MCF 10A (cell line): Measurements from ENCODE around the gene CGN. TPM values are rescaled to one million over a fixed set of nuclear protein-coding genes. Genes with fewer than 3 reads are reported as not detected.

Experiments used
- BruUV-seq: library from RNA; stranded (reverse); fragments of 400-500 nt; replicated peaks from 2 replicates; lab custom pipeline; 2021; lab: Mats Ljungman, UMichigan
- CTCF ChIA-PET: fragments of 300-600 bp; sonication (Branson Sonifier 250); formaldehyde crosslinking; extraction: SDS; loops from one replicate; lab custom pipeline; 2021; ENCODE audit warnings: antibody characterized with exemption, inconsistent platforms; lab: Yijun Ruan, JAX
- POLR2A ChIA-PET: fragments of 300-600, 350-650 bp; sonication (Branson Sonifier 250); formaldehyde crosslinking; extraction: SDS; loops from one replicate; lab custom pipeline; 2020; ENCODE audit warnings: antibody characterized with exemption, inconsistent platforms; lab: Yijun Ruan, JAX
- DNase-seq: peaks from one replicate; pipeline ENCODE4 v3.0.0-alpha.2; 2018; ENCODE audit not compliant: unreplicated experiment
- H3K27ac Mint-ChIP-seq: one replicate; pipeline ENCODE4 v1.8.0; 2022; ENCODE audit warnings: mild to moderate bottlenecking, low read depth, mixed read lengths; ENCODE audit not compliant: unreplicated experiment
- H3K27me3 Mint-ChIP-seq: one replicate; pipeline ENCODE4 v1.8.0; 2022; ENCODE audit warnings: mixed read lengths; ENCODE audit not compliant: insufficient read depth, unreplicated experiment
- H3K36me3 Mint-ChIP-seq: one replicate; pipeline ENCODE4 v1.8.0; 2022; ENCODE audit warnings: mild to moderate bottlenecking, moderate library complexity, mixed read lengths; ENCODE audit not compliant: insufficient read depth, unreplicated experiment
- H3K4me1 Mint-ChIP-seq: one replicate; pipeline ENCODE4 v1.8.0; 2022; ENCODE audit warnings: mixed read lengths; ENCODE audit not compliant: insufficient read depth, unreplicated experiment
- H3K4me3 Mint-ChIP-seq: one replicate; pipeline ENCODE4 v1.8.0; 2022; ENCODE audit warnings: mild to moderate bottlenecking, moderate library complexity, mixed read lengths; ENCODE audit not compliant: unreplicated experiment
- H3K9me3 Mint-ChIP-seq: one replicate; pipeline ENCODE4 v1.8.0; 2022; ENCODE audit warnings: mixed read lengths; ENCODE audit not compliant: unreplicated experiment
- CTCF ChIP-seq: fragments of 200-600 bp; IDR thresholded peaks from one replicate; pipeline ENCODE4 v1.8.0; 2022; ENCODE audit warnings: antibody characterized with exemption, mild to moderate bottlenecking; ENCODE audit not compliant: unreplicated experiment
- intact Hi-C: fragments of 100-400 bp; cut with micrococcal nuclease; formaldehyde crosslinking; loops from 2 replicates; pipeline ENCODE4 v1.14.1; 2022
- total RNA-seq: library from RNA; stranded (reverse); gene quantifications from 2 replicates; pipeline ENCODE4 v1.2.3, GENCODE V29; 2022

Gene CGN
- total RNA-seq, 1 experiment from 2014 or later: 0.33 TPM

- no TSS peak for BruUV-seq
- ChIA-PET POLR2A (no interaction called here), CTCF (interaction anchor here (1.0 to 1.1 kb wide), 2 partner anchors 40 to 181 kb away, joined by 3 to 6 read pairs; no protein-coding TSS in a partner anchor)
- no peak overlapping the region for H3K4me3 Mint-ChIP-seq
- no peak overlapping the region for H3K27ac Mint-ChIP-seq
- TF ChIP-seq CTCF: no peak
- DNase-seq: no peak
- peaks cover 31% of the 10 kb centered on the region for H3K4me1 Mint-ChIP-seq
- H3K27me3 Mint-ChIP-seq: no peaks in the 10 kb centered on the region
- peaks cover 56% of the 10 kb centered on the region for H3K36me3 Mint-ChIP-seq
- H3K9me3 Mint-ChIP-seq: no peaks in the 10 kb centered on the region
- intact Hi-C loops: no loop called here
Measured at GRCh38 chr1:151553659-151554058, 42.5 kb downstream of the CGN start.

GRCh38 chr1:151556052-151556451, 44.9 kb downstream of the CGN start:
- no peak for DNase-seq

GRCh38 chr1:151562661-151563060, 51.5 kb downstream of the CGN start:
- H3K4me3 Mint-ChIP-seq: no peak overlapping the region
- TF ChIP-seq CTCF: no peak
- H3K27ac Mint-ChIP-seq: peak overlapping the region; percentile 32
- no peaks in the 10 kb centered on the region for H3K27me3 Mint-ChIP-seq
- H3K36me3 Mint-ChIP-seq: peaks cover 94% of the 10 kb centered on the region
- peaks cover 6% of the 10 kb centered on the region for H3K4me1 Mint-ChIP-seq
- DNase-seq: no peak
- ChIA-PET CTCF (interaction anchor here (0.6 to 1.3 kb wide), 3 partner anchors 16 to 31 kb away, joined by 3 read pairs; no protein-coding TSS in a partner anchor), POLR2A (interaction anchor here (0.7 kb wide), 1 partner anchor 10 kb away, joined by 3 read pairs; no protein-coding TSS in a partner anchor)
- no peaks in the 10 kb centered on the region for H3K9me3 Mint-ChIP-seq
- BruUV-seq: no TSS peak
- intact Hi-C loops: no loop called here

More at GRCh38 chr1:151556052-151556451, 44.9 kb downstream of the CGN start:
- intact Hi-C loops: no loop called here
- peaks cover 19% of the 10 kb centered on the region for H3K4me1 Mint-ChIP-seq
- H3K4me3 Mint-ChIP-seq: no peak overlapping the region
- POLR2A ChIA-PET: interaction anchor here (1.7 to 2.3 kb wide), 3 partner anchors 9 to 16 kb away, joined by 4 to 13 read pairs (median 7); partner anchors contain the start of gene TUFT1
- no TSS peak for BruUV-seq
- no peaks in the 10 kb centered on the region for H3K9me3 Mint-ChIP-seq
- CTCF ChIA-PET: interaction anchor here (0.9 to 1.2 kb wide), 4 partner anchors 11 to 179 kb away, joined by 3 to 4 read pairs (median 4); no protein-coding TSS in a partner anchor
- no peak overlapping the region for H3K27ac Mint-ChIP-seq
- H3K27me3 Mint-ChIP-seq: no peaks in the 10 kb centered on the region
- no peak for TF ChIP-seq CTCF
- peaks cover 75% of the 10 kb centered on the region for H3K36me3 Mint-ChIP-seq

GRCh38 chr1:151563376-151563775, 52.2 kb downstream of the CGN start:
- Mint-ChIP-seq H3K36me3 (peaks cover 94% of the 10 kb centered on the region), H3K27ac (no peak overlapping the region), H3K27me3 (no peaks in the 10 kb centered on the region), H3K9me3 (no peaks in the 10 kb centered on the region), H3K4me3 (no peak overlapping the region), H3K4me1 (peaks cover 11% of the 10 kb centered on the region)
- intact Hi-C loops: no loop called here
- no peak for TF ChIP-seq CTCF
- no peak for DNase-seq
- POLR2A ChIA-PET: interaction anchor here (0.6 to 1.4 kb wide), 3 partner anchors 8 to 31 kb away, joined by 3 read pairs; no protein-coding TSS in a partner anchor
- BruUV-seq: no TSS peak
- CTCF ChIA-PET: interaction anchor here (0.6 to 1.3 kb wide), 4 partner anchors 9 to 30 kb away, joined by 3 read pairs; no protein-coding TSS in a partner anchor
